Stimulated activated CD8-positive, alpha-beta memory T cell treated with anti-CD3 and anti-CD28 coated beads, Interleukin-4, amount 100 ng/mL, for 4 hours (primary cell): Measurements from ENCODE around the gene RASGRP4.

ENCODE experiments used
- DNase-seq, 2 donors: peaks; one replicate each; pipeline ENCODE4 v3.0.0-alpha.2; 2020; ENCODE audit warnings: low read depth in 2 of 2, low spot score in 1 of 2

The RASGRP4 gene

DNA sequence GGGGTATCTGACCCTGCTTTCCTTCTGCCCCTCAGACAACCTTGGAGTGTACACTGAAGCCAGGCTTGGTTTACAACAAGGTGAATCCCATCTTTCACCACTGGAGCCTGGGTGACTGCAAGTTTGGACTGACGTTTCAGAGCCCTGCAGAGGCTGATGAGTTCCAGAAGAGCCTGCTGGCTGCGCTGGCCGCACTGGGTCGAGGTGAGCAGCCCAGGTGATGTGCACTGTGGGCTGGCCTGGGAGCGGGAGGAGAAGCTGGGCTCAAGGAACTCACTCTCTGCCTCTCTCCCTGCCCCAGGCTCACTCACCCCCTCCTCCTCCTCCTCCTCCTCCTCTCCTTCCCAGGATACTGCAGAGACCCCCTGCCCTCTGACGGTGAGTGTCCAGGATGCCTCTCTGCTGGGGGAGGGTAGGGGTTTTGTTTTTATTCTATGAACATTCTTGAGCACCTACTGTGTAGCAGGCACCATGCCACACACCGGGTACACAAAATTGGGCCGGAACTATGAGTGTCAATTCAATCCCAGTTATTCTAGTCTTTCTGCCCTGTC lies 34.0 kb downstream of the RASGRP4 start:
- DNase-seq: no peak

DNA sequence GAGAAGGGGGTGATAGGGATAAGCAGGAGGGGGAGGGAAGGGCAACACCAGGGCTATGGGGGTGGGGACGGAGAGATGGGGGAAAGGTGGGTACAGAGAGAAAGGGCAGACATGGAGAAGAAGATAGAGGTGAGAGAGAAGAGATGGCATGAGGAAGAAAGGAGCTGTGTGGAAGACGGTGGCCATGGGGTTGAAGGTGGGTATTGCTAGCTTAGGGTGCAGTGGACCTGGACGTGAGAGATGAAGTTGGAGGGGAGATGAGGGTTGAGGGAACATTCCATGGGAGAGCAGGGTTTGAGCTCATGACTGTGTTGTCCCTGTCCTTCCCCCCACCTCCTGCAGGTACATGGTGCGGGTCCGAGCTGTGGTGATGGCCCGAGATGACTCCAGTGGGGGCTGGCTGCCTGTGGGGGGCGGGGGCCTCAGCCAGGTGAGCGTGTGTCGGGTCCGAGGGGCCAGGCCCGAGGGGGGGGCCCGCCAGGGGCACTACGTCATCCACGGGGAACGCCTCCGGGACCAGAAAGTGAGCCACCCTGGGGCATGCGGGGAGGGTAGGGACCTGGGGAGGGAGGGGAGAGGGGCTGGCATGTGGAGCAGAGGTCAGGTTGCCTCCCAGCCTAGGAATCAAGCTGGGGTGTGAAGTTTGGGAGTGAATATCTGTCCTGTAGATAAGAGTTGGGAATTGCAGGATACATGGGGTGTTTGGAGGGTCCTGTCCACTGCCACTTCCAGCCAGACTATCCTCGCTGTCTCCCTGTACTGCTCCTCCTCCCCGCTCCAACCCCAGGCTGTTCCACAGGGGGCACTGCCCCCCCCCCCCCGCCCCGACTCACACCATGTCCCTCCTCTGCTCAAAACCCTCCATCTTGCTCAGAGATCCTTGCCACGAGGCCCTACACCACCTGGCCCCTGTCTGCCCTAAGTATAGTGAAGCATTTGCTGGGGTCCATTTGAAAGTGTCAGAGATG lies 35.8 kb downstream of the RASGRP4 start:
- DNase-seq: no peak

DNA sequence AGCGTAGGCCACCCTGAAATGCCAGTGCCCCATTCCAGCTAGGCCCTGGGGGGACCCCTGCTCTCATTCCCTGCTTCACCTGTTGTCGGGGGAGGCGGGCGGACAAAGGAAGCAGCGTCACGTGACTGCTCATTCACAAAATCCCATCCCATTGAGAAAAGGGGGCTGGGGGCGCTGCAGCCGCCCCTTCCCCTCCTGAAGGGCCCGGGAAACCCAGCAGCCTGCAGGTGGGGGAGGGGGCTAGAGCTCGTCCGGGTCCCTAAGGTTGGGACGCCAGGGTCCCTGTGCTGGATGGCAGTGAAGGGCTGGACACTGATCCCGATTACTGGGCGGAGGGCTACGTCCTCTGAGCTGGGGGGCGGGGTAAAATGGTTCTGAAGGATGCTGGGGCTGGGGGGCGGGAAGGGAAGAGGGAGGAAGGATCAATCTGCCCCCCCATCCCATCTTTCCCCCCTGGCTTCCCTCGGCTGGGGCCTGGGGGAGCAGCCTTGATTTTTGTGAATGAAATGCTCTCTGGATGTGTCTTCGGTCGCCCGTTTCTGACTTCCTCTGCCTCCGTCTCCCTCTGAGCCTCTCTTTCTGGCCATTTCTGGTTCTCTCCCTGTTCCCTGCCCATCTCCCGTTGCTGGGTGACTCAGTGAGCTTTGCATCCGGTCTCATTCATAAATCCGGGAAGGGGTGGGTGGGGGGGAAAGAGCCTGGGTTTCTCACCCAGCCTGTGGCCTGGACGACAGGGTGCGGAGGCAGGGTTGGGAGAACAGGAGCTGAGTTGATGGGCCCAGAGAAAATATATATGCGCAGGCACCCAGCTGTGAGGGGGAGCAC lies 36.7 kb downstream of the RASGRP4 start:
- DNase-seq: no peak

DNA sequence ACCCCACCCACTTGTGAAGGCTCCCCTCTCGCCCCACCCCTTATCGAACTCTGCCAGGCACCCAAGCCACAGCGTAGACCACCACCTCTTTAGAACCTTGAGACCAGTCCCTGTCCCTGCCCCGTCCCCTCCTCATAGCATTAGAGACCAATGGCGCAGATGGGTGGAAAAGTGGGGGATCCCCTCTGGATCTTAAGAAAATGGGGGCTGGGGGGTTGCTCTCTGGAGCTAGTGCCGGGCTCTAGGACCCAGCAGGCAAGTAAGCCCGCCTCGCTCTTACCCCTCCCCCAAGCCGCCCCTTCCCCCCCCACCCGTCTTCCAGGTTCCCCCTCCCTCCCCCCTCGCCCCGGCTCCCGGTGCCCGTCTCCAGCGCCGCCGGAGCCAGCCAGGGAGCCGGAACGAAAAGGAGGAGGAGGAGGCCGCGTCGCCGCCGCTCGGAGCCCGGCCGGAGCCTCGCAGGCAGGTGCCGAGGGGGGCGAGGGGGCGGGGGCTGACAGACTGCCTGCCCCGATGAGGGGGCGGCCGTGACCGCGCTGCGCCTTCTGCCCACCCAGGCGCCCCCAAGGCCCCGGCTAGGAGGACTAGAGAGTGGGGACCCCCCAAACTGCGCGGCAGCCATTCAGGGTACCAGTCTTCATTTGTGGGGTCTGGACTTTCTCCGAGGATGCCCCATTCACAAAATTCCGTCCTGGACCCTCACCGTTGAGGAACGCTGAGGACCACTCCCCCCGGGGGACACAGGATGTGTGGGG lies 37.5 kb downstream of the RASGRP4 start, which contains the start of gene SPRED3:
Gene SPRED3 (plus strand): TSS at position 349 of the 752 bp plus-strand sequence. CDS start 1,606 bp downstream, outside the sequence.
- DNase-seq: no peak

DNA sequence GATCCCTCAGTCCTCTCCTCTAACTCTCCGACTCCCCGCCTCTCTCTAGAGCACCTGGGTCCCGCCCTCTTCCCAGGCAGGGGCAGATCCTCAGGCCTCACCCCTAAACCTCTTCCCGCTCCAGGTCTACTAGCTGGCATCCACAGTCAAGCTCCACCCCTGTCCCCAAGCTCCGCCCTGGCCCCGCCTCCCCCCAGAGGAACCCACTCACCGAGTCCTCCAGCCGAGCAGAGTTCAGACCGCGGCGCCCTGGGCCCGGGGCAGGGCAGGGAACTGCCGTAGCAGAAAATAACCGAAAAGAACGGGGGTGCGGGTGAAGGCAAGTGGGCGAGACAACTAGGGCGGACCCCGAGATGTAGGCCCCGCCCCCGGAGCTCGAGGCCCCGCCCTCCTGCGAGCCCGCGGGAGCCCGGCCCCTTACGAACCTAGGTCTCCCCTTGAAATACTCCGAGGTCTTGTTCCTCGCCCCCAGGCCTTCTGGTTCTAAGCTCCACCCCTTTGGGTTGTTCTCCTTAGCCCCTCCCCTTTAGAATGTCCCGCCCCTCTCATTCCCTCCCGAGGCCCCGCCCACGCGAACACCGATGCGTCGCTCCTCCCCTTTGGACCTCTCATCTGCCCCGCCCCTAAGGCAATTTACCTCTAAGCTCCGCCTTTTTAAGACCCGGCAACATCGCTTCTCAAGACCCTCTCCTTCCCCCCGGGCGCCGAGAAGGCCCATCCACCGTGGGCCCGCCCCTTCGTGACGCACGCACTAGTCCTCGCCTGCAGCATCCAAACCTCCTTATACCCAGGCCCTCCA lies 38.3 kb downstream of the RASGRP4 start, which contains the start of gene GGN:
Gene GGN (minus strand): TSS at position 485 of the 799 bp plus-strand sequence. CDS start 773 bp downstream, outside the sequence.
- DNase-seq: peak; percentile 45 to 58

DNA sequence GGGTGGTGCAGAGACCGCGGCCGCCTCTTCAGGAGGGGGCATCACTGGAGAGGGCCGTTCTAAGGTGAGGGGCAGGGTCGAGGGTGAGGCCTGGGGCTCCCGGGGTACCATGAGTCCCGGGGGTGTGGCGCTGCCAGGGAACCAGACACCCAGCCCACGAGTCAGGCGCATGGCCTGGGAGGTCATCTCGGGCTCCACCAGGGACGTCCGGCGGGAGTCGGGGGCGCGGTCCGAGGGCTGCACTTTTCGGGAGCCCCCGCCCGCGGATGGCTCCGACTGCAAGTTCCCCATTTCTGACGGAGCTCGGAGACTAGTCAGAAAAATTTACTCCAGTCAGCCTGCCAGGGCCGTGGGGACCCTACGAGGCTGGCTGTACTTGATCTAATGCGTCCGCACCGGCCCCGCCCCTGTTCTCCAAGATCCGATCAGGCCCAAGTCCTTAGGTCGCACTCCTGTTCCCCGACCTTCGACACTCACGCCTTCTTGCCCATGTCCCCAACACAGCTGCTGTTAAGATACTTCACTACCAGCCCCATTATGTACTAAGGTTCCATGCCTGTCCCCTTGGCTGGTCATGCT lies 39.0 kb downstream of the RASGRP4 start:
- DNase-seq: no peak

DNA sequence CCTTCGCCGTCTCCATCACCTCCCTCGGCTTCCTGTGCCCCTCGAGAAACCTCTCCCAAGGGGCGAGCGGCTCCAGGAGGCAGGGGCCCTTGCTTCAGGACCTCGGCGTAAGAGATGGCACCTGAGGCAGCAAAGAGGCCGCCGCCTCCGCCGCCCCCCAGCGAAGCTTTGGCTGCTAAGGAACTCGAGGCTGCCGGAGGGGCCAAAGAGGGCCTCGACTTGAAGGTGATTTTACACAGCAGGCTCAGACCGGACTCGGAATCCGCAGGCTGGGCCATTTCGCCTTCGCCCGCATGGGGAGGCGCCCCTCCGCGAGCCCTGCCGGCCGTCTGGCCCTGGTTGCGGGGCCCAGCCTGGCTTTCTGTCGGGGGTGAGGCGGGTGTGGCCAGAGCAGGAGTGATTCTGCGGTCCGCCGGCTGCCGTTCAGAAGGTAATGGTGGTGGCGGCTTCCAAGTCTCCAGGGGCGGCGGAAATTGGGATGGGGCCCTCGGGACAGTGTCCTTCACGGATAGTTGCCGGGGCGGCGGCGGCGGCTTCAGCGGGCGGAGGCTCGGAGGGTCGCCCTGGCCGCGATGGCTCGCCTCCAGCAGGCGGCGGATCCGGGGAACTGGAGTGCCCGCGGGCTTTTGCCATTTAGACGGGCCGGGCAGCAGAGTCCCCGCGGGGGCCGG lies 39.6 kb downstream of the RASGRP4 start:
- no peak for DNase-seq

DNA sequence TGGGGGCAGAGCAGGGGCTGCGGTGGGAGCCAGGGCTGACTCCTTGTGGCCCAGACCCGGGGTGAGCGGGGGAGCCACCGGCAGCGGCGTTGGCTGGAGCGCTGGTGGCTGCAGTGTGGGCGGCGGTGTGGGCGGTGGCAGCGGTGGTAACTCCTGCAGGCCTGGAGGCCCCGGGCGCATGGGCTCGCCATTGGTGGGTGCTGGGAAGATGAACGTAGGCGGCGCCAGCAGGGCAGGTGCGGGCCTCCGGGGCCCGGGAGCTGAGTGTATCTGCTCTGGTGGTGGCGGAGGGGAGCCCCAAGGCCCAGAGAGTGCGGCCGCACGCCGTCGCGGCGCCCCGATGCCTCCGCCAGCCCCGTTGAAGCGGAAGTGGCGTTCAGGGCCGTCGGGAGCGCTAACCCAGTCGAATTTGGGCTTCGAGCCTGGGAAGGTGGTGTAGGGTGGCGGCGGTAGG lies 40.2 kb downstream of the RASGRP4 start:
- DNase-seq: no peak

DNA sequence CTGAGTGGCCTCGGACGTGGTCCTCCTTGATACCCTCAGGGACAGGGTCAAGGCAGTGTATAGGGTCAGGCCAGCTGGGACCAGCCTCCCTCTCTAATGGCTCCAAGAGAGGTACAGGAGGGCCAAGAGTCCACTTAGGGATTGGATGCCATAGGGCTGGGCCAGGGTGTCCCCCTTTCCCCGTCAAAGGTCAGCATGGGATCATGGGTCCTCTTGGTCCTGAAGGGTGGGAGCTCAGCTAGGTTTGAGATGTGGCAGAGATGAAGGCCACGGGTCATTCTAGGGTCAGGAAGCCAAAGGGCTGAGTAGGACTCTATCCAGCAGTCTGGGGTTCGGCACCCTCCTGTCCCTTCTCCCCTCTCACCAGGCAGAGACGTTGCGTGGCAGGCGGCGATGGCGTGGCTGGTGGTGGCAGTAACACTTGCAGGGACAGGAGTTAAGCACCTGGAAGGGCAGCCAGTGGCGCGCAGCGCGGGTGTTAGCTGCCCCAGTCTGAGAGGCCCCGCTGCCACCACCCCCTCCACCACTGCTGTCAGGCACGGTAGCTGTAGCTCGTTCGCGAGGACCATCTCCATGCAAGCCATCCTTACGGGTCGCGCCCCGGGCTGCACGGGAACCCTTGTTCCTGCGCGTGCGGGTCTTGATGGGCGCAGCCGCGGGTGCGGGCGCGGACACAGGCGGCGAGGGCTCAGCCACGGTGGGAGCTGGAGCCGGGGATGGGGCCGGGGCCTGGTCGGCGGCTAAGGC lies 40.8 kb downstream of the RASGRP4 start:
- DNase-seq: no peak

DNA sequence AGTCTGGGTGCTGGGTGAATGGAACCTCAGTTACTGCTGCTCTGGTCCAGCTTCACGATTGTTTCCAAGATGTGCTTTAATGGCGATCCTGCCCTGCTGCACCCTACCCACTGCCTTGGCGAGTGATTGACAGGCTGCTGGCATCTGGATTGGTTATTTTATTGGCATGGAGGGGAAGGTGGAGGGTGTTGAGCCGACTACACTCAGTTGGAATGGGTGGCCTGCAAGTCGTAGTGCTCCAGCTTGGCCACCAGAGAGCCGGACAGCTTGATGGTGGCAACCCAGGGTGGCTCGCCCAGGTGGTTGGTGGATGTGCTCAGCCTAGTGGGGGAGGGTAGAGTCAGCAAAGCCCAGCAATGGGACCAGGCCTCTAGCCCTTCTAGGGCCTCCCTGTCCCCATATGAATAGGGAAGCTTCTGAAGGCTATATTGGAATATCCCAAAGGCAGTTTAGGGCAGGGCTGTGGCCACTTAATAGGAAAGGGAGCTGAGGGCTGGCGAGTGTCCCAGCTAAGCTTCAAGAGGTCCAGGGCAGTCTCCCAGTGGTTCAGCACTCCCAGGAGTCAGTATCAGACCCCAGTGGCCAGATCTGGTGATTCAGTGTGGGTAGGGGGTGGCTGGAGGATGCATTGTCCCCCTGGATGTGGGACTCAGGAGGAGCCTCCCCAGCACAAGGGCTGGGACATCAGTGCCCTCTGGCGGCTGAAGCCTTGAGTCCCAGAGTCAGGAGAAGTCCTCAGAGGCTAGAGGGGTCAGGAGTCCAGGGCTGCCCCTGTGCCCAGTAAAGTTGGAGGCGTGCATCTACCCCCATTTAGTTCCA lies 41.6 kb downstream of the RASGRP4 start:
- no peak for DNase-seq

DNA sequence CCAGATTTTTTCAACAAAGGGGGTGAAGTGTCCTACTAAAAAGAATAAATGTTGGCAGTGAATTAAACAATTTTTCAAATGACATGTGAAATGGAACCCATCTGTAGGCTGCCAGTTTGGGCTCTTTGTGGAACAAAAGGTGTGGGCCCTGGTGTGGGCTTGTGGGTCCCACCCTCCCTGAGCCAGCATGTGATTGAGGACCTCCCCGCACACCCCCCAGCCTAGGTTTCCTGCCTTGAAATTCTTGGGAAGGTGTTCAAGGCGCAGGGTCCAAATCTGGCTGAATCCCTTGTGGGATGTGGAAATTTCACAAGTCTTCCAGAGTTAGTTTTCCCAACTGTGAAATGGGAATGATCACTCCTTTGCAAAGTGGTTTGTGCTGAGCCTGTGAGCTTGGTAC lies 42.3 kb downstream of the RASGRP4 start:
- DNase-seq: no peak

DNA sequence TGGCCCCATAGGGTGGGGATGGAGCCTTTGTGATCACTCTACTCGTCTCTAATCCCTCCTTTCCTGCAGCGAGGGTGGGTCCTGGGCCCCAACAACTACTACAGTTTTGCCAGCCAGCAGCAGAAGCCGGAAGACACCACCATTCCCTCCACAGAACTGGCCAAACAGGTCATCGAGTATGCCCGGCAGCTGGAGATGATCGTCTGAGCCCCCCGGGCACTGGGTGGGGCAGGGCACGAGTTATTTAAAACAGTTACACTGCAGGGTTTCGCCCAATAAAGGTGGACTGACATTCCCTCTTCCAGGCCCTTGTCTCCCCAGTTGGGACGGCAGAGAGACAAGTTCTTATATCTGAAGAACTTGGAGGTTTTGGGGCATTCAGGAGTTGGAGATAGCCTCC lies 42.8 kb downstream of the RASGRP4 start:
- no peak for DNase-seq

DNA sequence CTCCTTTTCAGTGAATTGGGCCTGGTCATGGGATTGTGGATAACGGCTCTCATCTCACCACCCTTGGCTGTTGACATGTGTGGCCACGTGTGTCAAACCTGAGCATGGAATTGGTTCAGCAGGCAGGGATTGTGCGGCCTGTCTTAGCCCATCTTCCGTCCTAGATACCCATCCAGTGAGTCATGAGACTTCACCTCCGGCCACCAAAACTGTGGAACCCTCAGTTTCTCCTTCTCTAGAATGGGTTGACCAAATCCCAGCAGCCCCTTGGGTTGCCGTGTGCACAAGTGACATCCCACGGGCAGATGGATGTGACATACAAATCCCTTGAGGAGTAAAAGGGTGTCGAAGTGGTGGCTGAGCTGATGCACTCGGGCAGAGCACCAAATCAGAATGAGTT lies 44.9 kb downstream of the RASGRP4 start:
- DNase-seq: no peak

DNA sequence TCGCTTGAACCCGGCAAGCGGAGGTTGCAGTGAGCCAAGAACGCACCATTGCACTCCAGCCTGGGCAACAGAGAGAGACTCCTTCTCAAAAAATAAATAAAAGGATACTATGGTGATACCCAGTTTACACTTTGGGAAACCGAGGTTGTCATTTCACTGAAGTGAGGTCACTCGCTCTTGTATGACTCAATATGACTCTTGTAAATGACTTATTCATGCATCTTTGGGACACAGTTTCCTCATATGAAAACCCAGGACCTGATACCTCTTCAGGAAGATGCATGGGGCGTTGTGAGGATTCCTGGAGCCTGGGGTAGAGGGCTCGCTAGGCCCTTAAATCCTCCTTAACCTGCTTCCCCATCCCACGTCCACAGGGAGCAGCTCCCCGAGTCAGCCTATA lies 47.2 kb downstream of the RASGRP4 start:
- DNase-seq: no peak

DNA sequence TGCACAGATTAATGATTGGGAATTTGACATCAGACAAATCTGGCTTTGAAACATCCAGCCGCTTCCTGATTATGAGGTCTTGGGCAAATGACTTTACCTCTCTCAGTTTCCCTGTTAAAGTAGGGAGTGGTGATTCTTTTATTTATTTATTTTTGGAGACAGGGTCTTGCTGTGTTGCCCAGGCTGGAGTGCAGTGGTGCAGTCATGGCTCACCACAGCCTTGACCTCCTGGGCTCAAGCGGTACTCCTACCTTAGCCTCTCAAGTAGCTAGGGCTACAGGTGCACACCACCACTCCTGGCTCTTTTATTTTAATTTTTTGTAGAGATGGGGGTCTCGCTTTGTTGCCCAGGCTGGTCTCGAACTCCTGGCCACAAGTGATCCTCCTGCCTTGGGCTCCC lies 49.0 kb downstream of the RASGRP4 start:
- no peak for DNase-seq

DNA sequence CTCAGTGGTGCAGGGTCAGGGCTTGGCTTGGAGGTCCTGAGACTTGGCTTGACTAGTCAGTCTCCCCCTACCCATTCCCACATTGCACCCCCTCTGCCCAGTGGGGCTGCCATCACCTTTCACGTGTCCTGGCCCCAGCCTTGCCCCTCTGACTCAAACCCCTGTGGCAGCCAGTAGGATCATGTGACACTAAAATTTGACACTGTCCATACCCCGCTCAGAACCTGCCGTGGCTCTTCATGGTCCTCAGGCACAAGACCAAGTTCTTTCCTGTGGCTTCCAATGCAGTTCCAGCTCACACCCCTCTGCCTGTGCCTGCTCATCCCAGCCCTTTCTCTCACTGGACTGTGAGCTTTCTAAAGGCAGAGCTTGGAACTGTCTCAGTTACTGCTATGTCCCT lies 49.4 kb downstream of the RASGRP4 start:
- no peak for DNase-seq

DNA sequence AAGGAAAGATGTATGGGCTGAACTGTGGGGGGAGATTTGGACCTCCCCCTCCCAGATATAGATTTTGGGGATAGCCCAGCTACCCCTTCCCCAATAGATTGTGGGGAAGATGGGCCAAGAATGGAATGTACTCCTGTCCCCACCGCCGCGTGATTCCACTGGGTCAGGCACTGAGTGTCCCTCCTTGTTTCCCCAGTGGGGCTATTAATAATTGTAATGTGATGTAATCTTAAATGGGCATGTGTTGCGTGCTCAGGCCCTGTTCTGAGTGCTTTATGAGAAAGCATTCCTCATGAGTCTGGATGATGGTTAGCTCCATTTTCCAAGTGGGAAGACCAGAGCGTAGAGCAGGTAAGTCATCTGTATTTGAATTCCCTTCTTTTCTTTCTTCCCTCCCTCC lies 50.3 kb downstream of the RASGRP4 start:
- DNase-seq: no peak
